Stimulated activated CD8-positive, alpha-beta memory T cell treated with anti-CD3 and anti-CD28 coated beads, Interleukin-7, amount 100 ng/mL, for 4 hours (primary cell): ENCODE data around the gene GPHA2.

Source experiments
- DNase-seq, 2 donors: peaks; one replicate each; pipeline ENCODE4 v3.0.0-alpha.2; 2020; ENCODE audit warnings: low read depth in 2 of 2

GPHA2 gene

DNA sequence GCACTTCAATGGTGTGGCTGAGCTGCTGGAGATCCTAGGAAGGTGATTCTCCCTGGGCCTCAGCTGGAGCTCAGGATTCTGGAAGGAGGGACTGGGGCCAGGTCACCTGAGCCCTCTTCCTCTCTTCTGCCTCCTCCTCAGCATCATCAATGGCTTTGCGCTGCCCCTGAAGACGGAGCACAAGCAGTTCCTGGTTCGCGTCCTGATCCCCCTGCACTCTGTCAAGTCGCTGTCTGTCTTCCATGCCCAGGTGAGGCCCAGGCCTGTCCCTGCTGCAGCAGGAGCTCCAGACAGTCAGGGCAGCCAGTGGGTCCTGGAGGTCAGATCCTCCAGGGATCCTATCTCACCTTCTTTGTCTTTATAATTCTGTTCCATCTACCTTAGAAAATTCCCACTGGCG lies 5.4 kb downstream of the GPHA2 start:
- DNase-seq, result no peak

GRCh38 chr11:64929625-64930024 lies 6.1 kb downstream of the GPHA2 start:
- DNase-seq, result no peak

GRCh38 chr11:64928957-64929356 lies 6.7 kb downstream of the GPHA2 start:
- no peak for DNase-seq

GRCh38 chr11:64926689-64927088 lies 9.0 kb downstream of the GPHA2 start:
- no peak for DNase-seq

DNA sequence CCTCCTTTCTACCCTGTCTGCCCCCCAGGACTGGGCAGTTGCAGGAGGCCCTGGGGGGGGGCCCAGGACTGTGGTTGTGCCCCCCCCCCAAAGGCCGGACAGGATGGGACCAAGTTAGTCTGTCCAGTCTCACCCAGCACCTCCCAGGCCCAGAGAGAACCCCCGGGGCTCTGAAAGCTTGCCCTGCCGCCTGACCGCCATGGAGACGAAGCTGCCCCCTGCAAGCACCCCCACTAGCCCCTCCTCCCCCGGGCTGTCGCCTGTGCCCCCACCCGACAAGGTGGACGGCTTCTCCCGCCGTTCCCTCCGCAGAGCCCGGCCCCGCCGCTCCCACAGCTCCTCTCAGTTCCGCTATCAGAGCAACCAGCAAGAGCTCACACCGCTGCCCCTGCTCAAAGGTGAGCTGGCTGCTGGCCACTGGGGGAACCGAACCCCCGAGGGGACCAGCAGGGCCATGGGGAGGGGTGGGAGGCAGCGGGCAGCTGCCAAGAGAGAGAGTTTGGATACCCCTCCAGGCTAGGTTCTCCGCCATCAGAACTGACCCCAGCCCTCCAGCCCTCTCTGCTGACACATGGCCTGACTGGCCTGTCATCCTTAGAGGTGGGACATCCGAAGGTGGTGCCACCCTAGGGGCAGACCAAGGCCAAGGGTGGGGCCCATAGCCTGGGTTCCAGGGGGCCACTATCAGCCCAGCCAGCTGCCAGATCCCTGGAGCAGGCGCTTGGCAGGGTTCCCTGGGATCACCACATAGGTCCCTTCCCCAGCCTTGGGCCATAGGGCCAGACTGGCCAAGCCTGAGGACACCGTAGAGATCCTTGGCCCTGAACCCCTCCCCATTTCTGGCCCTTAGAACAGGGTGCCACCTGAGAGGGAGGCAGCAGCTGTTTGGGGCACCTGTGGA lies 9.9 kb downstream of the GPHA2 start:
- DNase-seq, result no peak

DNA sequence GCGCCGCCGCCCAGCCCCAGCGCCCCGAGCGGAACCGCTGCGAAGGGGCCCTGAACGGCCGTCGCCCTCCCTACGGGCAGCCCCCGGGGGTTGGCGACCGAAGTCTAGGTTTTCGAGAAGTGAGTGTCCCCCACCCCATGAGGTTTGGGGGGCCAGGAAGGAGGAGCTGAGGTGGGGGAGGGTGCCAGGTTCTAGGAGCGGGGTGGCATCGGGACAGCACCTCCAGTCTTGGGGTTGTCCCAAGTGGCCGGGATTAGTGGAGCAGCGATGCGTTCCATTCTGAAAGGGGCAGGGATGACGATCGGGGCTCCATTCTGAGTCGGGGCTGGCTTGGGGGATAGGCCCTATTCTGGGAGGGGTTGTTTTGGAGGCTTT lies 10.8 kb downstream of the GPHA2 start:
- DNase-seq, result no peak

GRCh38 chr11:64923944-64924909 lies 11.5 kb downstream of the GPHA2 start, which contains the start of gene PPP2R5B:
Gene PPP2R5B (plus strand): TSS chr11:64924689. CDS start chr11:64925735, 1,046 bp downstream.
- DNase-seq, result peak; percentile 81 to 87

GRCh38 chr11:64923151-64923661 lies 12.5 kb downstream of the GPHA2 start:
- no peak for DNase-seq

GRCh38 chr11:64921384-64921783 lies 14.3 kb downstream of the GPHA2 start:
- DNase-seq, result no peak

DNA sequence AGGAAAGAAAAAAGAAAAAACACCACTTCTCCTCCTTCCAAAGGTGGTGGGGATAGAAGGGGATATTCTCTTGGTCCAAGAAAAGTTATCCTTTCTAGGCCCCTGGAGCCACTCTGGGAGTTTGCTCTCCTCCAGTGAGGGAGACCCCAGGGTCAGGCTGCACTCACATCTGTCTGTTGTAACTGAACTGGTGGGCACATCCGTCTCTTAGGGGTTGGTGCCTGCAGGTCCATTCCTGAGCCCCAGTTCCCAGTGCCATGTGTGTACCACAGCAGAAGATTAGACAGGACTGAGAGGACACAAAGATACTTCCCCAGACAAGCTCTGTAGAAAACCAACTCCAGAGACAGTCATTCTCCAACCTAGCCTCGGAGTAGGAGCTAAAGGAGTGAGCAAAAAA lies 15.6 kb downstream of the GPHA2 start:
- no peak for DNase-seq

DNA sequence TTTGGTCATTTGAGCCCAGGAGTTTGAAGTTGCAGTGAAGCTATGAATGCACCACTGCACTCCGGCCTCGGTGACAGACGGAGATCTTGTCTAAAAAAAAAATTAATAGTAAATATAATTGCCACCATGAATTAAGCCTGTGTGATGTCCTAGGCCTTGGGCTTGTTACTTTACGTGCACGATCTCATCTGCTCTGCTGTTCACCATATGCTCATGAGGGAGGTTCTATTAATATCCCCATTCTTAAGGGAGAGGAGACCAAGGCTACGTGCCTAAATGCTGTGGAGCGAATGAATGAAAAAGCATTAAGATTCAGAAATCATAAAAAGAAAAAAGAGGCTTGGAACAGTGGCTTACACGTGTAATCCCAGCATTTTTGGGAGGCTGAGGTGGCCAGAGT lies 16.1 kb downstream of the GPHA2 start:
- DNase-seq, result no peak

DNA sequence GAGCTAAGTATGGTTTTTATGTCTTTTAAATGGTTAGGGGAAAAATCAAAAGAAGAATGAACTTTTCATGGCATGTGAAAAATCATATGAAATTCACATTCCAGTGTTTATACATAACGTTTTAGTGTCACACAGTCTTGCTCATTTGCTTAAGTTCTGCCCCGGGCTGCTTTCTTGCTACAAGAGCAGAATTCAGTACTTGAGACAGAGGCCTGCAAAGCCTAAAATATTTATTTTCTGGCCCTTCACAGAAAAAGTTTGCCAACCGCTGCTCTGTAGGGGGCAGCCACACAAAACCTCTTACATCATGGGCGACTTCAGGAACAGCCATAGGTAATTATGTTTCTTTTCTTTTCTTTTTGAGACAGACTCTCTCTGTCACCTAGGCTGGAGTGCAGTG lies 17.7 kb downstream of the GPHA2 start:
- DNase-seq, result no peak

GRCh38 chr11:64917663-64917995 lies 18.1 kb downstream of the GPHA2 start:
- DNase-seq, result no peak

DNA sequence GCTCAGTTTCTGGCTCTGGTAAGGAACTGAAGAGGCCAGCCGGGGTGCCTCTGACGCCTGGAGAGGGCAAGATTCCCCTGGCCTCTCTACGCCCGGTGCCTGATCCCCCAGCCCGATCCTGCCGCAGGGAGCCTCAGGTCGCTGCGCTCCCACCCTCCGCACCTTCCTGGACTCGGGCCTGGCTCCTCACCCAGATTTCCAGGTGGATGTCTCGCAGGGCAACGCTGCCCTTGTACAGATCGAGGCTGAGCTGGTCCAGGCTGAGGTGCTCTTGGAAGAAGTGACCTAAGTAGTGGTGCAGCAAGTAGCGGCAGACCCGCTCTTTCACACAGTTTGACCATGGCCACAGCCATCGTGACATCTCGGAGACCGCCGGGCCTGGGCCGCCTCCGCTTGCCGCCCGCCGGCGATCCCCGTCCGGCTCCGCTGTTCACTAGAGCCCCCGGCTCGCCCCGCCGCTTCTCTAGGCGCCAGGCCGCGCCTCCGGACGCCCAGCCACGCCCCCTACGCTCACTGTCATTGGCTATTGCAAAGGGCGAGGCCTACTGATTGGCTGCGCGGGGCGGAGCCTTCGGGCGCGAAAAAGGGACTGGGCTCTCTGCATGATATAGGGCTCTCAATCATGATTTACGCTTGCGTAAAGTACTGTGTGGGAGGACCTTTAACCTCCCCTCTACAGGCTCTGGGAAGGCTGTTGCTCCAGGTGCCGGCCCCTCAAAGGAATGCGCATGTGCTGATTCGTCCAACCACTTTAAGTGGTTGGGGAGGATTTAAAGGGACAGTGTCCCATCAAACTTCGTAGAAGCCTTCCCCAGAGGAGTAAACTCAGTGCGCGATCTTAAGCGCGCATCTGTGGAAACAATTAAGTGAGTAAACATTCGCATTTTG lies 18.7 kb downstream of the GPHA2 start, which contains the start of gene ATG2A:
ATG2A (minus strand) TSS at position 435 of the 888 bp plus-strand sequence; CDS start at position 361, 74 bp downstream.
- DNase-seq, result peak; percentile 97 to 98

- DNase-seq, result peak; percentile 28 to 29
Measured at GRCh38 chr11:64916040-64916774, 19.5 kb downstream of the GPHA2 start.

DNA sequence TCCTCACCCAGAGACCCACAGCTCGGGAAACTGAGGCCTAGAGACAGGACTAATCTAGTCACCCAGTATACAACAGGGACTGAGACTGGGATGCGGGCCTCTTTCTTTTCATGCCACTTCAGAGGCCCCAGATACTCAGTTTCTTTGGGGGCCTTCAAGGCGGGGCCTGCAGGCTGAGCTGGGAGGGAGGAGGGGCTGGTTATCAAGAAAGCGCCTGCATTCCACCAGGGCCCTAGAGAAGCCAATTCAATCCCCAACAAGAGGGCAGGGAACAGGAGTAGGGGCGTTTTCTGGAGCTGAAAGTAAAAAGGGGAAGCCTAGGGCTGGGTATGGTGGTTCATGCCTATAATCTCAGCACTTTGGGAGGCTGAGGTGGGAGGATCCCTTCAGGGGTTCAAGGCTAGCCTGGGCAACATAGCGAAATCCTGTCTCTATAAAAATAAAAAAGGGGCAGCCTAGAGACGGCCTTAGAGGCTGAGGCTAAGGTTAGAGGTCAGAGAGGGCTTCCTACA lies 20.3 kb downstream of the GPHA2 start:
- DNase-seq, result no peak

GRCh38 chr11:64914123-64914522 lies 21.6 kb downstream of the GPHA2 start:
- no peak for DNase-seq

- DNase-seq, result no peak
Measured at GRCh38 chr11:64913171-64913727, 22.4 kb downstream of the GPHA2 start.

DNA sequence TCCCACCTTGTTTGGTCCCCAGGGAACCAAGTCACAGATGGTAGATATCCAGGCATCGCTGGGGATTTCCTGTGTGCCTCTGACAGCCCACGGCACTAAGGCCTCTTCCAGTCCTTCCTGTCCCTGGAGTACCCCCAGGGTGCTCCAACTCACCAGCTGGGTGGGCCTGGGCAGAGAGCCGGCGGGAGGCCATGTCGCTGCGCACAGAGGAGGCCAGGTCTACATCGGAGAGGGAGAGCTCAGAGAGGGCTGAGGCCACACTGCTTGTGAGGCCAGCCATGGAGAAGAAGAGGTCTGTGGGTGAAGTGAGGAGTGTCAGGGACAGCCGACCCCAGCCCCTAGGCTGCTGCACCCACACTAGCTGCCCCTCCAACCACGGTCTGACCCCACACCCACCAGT lies 24.0 kb downstream of the GPHA2 start:
- no peak for DNase-seq

- no peak for DNase-seq
Measured at GRCh38 chr11:64911142-64911541, 24.6 kb downstream of the GPHA2 start.
